ENCODE measurements around the gene NTN4.

DNA sequence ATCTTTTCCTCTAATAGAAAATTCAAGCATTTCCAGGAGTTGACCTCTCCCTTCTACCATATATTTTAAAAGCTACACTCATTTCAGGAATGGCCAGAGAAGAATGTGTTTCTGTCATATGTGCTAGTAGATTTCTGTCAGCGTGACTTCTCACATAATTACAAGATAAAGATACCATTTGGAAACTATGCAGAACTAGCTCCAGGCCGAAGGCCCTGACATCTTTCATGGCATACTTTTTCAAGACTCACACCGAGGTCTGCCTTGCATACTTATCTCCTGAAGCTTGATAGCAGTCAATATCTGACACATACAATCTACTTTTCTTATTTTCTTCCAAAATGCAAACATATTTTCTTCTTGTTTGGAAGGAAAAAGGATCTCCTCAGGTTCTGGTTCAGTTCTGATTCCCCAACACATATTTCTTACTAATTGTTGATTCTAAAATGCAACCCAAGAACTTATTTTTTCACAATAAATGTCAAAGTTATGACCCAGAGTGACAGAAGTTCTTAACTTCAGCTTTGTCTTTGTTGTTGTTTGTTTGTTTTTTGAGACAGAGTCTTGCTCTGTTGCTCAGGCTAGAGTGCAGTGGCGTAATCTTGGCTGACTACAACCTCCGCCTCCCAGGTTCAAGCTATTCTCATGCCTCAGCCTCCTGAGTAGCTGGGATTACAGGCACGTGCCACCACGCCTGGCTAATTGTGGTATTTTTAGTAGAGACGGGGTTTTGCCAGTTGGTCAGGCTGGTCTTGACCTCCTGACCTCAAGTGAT, 99.5 kb downstream of the NTN4 start:
- TF ChIP-seq, protein P1, sequence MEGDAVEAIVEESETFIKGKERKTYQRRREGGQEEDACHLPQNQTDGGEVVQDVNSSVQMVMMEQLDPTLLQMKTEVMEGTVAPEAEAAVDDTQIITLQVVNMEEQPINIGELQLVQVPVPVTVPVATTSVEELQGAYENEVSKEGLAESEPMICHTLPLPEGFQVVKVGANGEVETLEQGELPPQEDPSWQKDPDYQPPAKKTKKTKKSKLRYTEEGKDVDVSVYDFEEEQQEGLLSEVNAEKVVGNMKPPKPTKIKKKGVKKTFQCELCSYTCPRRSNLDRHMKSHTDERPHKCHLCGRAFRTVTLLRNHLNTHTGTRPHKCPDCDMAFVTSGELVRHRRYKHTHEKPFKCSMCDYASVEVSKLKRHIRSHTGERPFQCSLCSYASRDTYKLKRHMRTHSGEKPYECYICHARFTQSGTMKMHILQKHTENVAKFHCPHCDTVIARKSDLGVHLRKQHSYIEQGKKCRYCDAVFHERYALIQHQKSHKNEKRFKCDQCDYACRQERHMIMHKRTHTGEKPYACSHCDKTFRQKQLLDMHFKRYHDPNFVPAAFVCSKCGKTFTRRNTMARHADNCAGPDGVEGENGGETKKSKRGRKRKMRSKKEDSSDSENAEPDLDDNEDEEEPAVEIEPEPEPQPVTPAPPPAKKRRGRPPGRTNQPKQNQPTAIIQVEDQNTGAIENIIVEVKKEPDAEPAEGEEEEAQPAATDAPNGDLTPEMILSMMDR (IDR thresholded peaks at IDR 0.05 in 4 of 5, conservative IDR thresholded peaks at IDR 0.05 in 1 of 5): no peak
- TF ChIP-seq POLR2A (IDR thresholded peaks at IDR 0.05): no peak
